Activated gamma-delta T cell treated with Interleukin-2 at 50 U/mL for 16 hours (primary cell): Measurements from ENCODE around the gene EDIL3.

Experiments used
- DNase-seq: peaks from one replicate; pipeline ENCODE4 v3.0.0-alpha.2; 2020

The EDIL3 gene

GRCh38 chr5:84149094-84149493 lies 235.6 kb downstream of the EDIL3 start:
- DNase-seq: no peak

GRCh38 chr5:84148651-84149050 lies 236.0 kb downstream of the EDIL3 start:
- DNase-seq: no peak

DNA sequence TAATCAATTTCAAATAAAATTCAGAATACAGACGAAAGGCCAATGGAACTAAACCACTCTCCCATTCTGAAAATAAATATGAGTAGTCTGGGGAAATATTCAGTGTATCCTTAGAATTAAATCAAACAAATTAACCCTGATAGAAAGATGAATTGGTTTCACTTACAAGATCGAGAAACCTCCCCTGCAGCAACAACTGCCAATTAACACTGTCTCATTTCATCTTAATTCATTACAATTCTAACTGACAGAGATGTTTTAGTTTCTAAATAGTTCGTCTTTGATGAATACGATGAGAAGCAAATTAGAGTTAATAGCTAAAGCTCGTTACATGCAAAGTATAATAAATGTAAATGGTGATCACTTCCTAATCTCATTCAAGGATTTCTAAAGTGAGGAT lies 247.1 kb downstream of the EDIL3 start:
- no peak for DNase-seq

- DNase-seq: no peak
These were observed 253.3 kb downstream of the EDIL3 start for GRCh38 chr5:84131372-84131771.

DNA sequence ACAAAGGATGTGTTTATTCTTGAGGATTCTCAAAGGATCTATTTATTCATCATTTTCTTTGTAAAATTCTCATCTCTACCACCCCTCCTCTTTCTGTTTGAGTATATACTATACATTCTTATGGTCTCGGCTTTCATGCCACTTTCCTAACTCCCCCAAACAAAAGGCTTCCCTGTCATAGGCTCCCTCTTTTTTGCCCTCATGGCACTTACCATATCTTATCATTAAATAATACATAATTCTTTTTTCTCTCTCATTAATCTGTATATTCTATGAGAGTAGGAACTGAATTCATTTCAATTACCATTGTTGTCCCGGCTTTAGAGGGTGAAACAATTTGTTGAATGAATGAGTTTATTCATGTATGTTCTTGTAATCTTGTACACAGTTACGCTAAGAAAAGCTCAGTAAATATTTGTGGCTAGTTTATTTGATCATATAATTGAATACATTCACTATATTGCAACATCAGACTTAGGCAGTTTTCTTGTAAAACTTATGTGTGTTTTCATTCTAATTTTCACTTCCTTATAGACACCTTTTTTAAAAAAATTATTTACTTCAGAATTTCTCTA lies 254.6 kb downstream of the EDIL3 start:
- no peak for DNase-seq

DNA sequence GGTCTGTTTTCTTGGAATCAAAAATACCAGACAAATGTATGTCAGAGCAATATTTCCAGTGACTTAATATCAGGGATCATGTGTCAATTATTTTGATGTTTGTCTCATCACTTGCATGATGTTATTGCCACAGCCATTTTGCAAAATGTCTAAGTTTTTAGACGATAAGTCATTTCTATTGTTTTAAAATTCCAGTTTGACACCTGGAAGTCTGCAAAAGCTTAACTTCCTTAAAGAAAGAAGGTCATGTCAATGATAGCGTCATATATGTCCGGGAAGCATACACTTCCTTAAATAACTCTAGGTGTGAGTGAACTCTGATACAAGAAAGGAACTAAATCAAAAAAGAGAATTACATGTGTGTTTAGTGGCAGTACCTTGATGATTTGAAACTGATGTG lies 259.5 kb downstream of the EDIL3 start:
- DNase-seq: no peak

GRCh38 chr5:84119252-84119651 lies 265.4 kb downstream of the EDIL3 start:
- no peak for DNase-seq

DNA sequence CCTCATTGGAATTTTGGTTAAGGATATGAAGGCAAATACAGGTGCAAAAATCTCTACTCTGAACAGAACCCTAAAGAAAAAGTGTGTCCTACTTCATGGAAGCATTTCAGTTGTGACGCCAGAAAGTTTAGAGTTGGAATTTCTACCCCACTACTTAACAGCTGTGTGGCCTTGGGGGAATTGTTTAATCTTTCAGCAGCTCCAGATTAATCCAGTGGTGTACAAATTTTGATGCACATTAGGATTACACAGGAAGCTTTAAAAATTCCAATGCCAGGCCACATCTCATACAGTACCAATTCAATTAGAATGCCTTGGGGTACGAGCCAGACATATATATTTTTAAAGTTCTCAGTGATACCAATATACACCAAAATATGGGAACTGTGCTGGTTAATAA lies 266.1 kb downstream of the EDIL3 start:
- no peak for DNase-seq

DNA sequence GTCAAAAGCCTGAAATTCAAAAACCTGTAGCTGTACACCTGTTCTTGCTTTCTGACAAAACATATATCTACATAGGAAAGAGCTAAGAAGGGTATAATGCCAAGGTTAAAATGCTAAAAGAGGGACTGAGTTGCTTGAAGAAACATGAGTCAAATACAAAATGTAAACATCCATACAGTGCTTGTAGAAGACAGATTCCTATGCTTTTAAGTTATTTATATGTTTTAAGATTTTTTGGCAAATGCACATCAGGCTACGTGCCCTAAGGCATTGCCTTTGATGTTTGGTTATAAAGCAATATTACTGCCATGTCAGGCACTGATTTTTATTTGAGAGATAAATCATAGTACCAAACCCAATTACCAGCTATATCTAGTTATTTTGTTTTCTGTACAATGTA lies 269.0 kb downstream of the EDIL3 start:
- DNase-seq: no peak

DNA sequence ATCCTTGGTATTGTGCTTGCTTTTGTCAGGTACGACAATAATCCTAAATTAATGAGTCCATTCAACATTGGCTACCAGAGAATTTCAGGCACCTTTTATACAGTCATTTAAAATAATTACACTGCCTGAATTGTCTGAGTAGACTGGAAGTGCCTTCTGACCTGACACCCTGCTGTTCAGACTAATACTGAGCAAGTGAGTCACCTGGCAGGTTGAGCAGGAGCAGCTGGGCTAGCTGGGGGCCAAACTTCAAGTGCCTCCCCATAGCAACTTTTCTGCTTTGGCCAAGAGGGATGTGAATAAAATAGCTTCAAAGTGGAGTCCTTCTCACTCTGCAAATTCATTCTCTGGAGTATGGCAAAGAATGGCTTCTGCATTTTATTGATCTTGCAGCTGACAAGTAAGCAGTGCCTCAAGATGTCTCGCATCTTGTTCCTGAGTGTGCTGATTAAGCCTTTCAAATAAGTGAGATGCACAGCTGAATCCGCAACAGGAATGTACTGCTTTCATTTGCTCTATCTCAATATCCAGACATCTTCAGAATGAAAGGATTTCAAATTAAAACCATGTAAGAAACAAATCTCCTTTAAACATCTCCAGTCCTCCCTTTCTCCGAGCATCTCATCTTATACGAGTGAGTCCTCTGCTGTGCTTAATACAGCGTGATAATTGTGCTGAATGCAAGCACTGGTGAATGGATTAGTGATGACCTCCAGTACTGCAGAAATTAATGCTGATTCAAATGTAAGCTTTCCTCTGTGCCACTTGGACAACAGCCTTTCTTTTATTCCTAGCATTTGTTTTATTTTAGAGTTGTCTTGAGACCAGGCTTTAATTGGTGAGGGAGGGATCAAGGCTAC lies 271.2 kb downstream of the EDIL3 start:
- no peak for DNase-seq

GRCh38 chr5:84092738-84093137 lies 291.9 kb downstream of the EDIL3 start:
- DNase-seq: no peak

GRCh38 chr5:84091127-84091799 lies 293.4 kb downstream of the EDIL3 start:
- DNase-seq: no peak

DNA sequence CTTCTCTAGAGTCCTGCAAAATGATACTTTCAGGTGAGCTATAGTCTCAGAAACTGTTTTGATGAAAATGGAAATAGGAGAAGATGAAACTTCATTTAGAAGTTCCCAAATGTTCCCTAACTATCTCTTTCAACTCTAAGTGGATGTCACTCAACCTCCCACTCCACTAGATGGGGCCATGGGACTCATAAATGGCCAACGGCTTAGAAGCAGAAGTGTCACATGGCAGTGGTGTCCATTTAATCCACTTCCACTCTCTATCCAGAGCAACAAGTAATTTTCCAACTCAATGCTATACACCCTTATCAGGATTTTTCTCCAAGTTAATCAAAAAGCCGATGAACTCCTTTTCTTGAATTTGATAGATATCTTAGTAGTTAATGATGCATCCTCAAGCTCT lies 295.7 kb downstream of the EDIL3 start:
- no peak for DNase-seq

DNA sequence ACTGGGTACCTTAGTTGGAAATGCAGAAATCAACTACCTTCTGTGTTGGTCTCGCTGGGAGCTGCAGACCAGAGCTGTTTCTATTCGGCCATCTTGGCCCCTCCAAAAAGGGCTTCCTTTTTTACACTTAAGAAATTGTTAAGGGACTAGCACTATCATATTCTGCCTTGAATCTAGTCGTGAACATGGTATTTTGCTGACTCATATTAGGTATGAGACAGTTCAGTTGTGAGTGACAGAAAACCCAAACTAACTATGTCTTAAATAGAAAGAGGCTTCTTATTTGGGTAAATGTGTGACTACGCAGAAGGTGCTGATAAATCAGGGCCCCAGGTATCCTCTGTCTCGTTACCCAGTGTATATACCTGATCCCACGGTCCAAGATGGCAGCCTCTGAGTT lies 298.2 kb downstream of the EDIL3 start:
- DNase-seq: no peak

GRCh38 chr5:84085387-84086041 lies 299.2 kb downstream of the EDIL3 start:
- no peak for DNase-seq

- DNase-seq: no peak
These were observed 303.8 kb downstream of the EDIL3 start for GRCh38 chr5:84080908-84081307.

GRCh38 chr5:84072339-84072738 lies 312.3 kb downstream of the EDIL3 start:
- no peak for DNase-seq

DNA sequence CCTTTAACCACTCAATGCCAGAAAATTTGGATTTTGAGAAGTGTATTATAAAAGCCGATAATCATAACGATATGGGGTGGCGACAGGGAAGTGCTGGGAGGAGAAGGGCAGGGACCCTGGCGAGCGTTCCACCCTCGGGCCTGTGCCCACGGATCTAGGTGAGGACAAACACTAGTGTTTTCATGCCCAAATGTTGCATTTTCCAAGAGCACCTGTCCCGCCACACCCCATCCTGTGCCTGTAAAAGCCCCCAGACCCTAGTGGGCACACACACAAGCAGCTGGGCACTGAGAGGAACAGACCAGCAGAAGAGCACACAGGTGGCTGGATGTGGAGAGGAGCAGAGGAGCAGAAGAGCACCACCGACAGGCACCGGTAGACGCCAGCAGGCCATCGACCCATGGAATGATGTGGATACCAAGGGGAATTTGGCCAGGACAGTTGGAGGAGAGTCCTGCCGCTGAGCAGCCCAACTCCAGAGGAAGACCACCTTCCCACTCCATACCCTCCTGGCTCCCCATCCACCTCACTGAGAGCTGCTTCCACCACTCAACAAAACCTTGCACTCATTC lies 315.0 kb downstream of the EDIL3 start:
- no peak for DNase-seq

- DNase-seq: no peak
These were observed 321.6 kb downstream of the EDIL3 start for GRCh38 chr5:84063041-84063440.

GRCh38 chr5:84059672-84060071 lies 325.0 kb downstream of the EDIL3 start:
- DNase-seq: no peak

GRCh38 chr5:84058561-84058960 lies 326.1 kb downstream of the EDIL3 start:
- DNase-seq: no peak

GRCh38 chr5:84057211-84057610 lies 327.5 kb downstream of the EDIL3 start:
- DNase-seq: no peak

DNA sequence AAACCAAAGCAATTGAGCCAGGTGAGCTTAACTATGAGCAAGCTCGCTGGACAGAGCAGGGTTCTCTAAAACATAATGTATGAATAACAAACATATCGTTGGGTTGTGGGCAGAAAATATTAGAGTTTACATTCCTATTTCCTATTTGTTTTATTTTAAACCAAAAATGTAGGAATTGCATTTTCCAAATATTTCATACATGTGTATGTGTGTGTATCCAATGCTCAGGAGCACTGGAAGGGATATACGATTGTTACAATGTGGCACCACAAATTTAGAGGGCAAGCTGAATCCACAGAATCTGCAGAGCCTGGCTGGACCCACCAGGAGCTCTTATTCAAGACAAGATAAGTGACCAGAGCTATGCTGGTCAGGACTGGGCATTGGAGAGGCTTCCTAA lies 338.7 kb downstream of the EDIL3 start:
- no peak for DNase-seq
